Transverse colon (tissue), 3 donors: ENCODE results near the gene MPL.

Source experiments
- CTCF ChIP-seq, 5 experiments: fragments of 200-600 bp in 3 of 5; fragments of 450-650 bp in 2 of 5; sonication (generic) in 3 of 5; IDR thresholded peaks; 1 replicate in 2 of 5; 2 replicates in 3 of 5; pipeline ENCODE4 v1.5.1; 2016 to 2017; ENCODE audit warnings: antibody characterized with exemption in 5 of 5, inconsistent platforms in 3 of 5, mild to moderate bottlenecking in 2 of 5, moderate library complexity in 1 of 5
- EP300 ChIP-seq: sonication (generic); formaldehyde crosslinking; IDR thresholded peaks from one replicate; pipeline ENCODE4 v1.6.1; 2017; ENCODE audit warnings: antibody characterized with exemption, low read depth

GRCh38 chr1:43367026-43367903 is 29.6 kb downstream of the MPL start:
- TF ChIP-seq EP300 (no peak), CTCF (IDR thresholded peaks at IDR 0.05) (no peak)
